Cardiac fibroblast (primary cell): ENCODE measurements around the gene PAPPA.

ENCODE experiments used
- DNase-seq, 2 donors: peaks; one replicate each; pipeline versions ENCODE4 v3.0.0 to v3.0.0-alpha.2; 2010; ENCODE audit warnings: low read depth in 2 of 2
- H3K4me3 ChIP-seq, 2 donors: replicated peaks in 1 of 2; 1 replicate in 1 of 2; 2 replicates in 1 of 2; pipeline ENCODE4 v1.5.1; 2011; ENCODE audit warnings: low read depth in 2 of 2, low read length in 2 of 2, mild to moderate bottlenecking in 2 of 2, moderate library complexity in 1 of 2
- CTCF ChIP-seq: IDR thresholded peaks from one replicate; pipeline ENCODE4 v1.5.1; 2011; ENCODE audit warnings: low read depth, mild to moderate bottlenecking, low read length, inconsistent platforms

Gene PAPPA

GRCh38 chr9:116313638-116314037 lies 160.0 kb downstream of the PAPPA start:
- peak in 1 of 2 donors; percentile 31 for DNase-seq
- H3K4me3 ChIP-seq = no peak overlapping the region

GRCh38 chr9:116316246-116316645 lies 162.7 kb downstream of the PAPPA start:
- DNase-seq = no peak
- H3K4me3 ChIP-seq = no peak overlapping the region

More at GRCh38 chr9:116313638-116314037, 160.0 kb downstream of the PAPPA start:
- TF ChIP-seq CTCF = peak; percentile 31

GRCh38 chr9:116317503-116317902 lies 163.9 kb downstream of the PAPPA start:
- DNase-seq = no peak
- no peak for TF ChIP-seq CTCF
- no peak overlapping the region for H3K4me3 ChIP-seq

More at GRCh38 chr9:116316246-116316645, 162.7 kb downstream of the PAPPA start:
- no peak for TF ChIP-seq CTCF

GRCh38 chr9:116318468-116319374 lies 165.1 kb downstream of the PAPPA start:
- H3K4me3 ChIP-seq = no peak overlapping the region
- peak; percentile 72 to 76 for DNase-seq
- TF ChIP-seq CTCF = no peak

GRCh38 chr9:116319480-116319879 lies 165.9 kb downstream of the PAPPA start:
- no peak overlapping the region for H3K4me3 ChIP-seq
- no peak for DNase-seq
- TF ChIP-seq CTCF = no peak

- no peak overlapping the region for H3K4me3 ChIP-seq
- no peak for DNase-seq
- no peak for TF ChIP-seq CTCF
Observed at GRCh38 chr9:116320290-116320689, 166.7 kb downstream of the PAPPA start.
